Esophagus muscularis mucosa (tissue), 4 donors: Measurements from ENCODE around the gene RRAD. TPM values are rescaled to one million over a fixed set of nuclear protein-coding genes. Genes with fewer than 3 reads are reported as not detected.

Experiments
- DNase-seq: peaks from one replicate; pipeline ENCODE4 v3.0.0-alpha.2; 2017; ENCODE audit errors: extremely low spot score
- H3K27ac ChIP-seq, 4 donors: fragments of 200-600 bp; sonication (generic); replicated peaks in 1 of 4; 1 replicate in 3 of 4; 2 replicates in 1 of 4; pipeline ENCODE4 v1.5.1; 2016 to 2019; ENCODE audit warnings: mild to moderate bottlenecking in 1 of 4
- H3K27me3 ChIP-seq, 4 donors: fragments of 200-600 bp; sonication (generic); one replicate each; pipeline versions ENCODE4 v1.5.1 to v1.6.0; 2016 to 2019
- H3K36me3 ChIP-seq, 4 donors: fragments of 200-600 bp; sonication (generic); one replicate each; pipeline ENCODE4 v1.5.1; 2016 to 2019
- H3K4me1 ChIP-seq, 4 donors: fragments of 200-600 bp; sonication (generic); one replicate each; pipeline ENCODE4 v1.5.1; 2016 to 2019
- H3K4me3 ChIP-seq, 4 donors: fragments of 200-600 bp; sonication (generic); 1 replicate in 2 of 4; 2 replicates in 2 of 4; pipeline ENCODE4 v1.5.1; 2016 to 2019; ENCODE audit warnings: mild to moderate bottlenecking in 4 of 4, moderate library complexity in 1 of 4
- H3K9me3 ChIP-seq, 4 donors: fragments of 200-600 bp; sonication (generic); 1 replicate in 3 of 4; 2 replicates in 1 of 4; pipeline ENCODE4 v1.5.1; 2016 to 2019
- CTCF ChIP-seq, 3 experiments: fragments of 200-600 bp in 2 of 3; fragments of 450-650 bp in 1 of 3; sonication (generic) in 2 of 3; IDR thresholded peaks; one replicate each; pipeline ENCODE4 v1.5.1; 2017 to 2019; ENCODE audit warnings: antibody characterized with exemption in 3 of 3, mild to moderate bottlenecking in 2 of 3, moderate library complexity in 1 of 3
- EP300 ChIP-seq: sonication (generic); formaldehyde crosslinking; IDR thresholded peaks from one replicate; pipeline ENCODE4 v1.6.1; 2017; ENCODE audit warnings: antibody characterized with exemption
- POLR2A ChIP-seq: fragments of 450-650 bp; IDR thresholded peaks from one replicate; pipeline ENCODE4 v1.6.1; 2017; ENCODE audit warnings: antibody characterized with exemption, moderate library complexity, mild to moderate bottlenecking, low read depth
- POLR2AphosphoS5 ChIP-seq, 2 donors: sonication (generic); formaldehyde crosslinking; IDR thresholded peaks; one replicate each; pipeline ENCODE4 v1.6.1; 2017; ENCODE audit warnings: antibody characterized with exemption in 2 of 2
- WGBS: methylation state at CpG from one replicate; pipeline ENCODE4 v1.1.5; 2018; 5-methylcytosine and 5-hydroxymethylcytosine counted together
- intact Hi-C: fragments of 100-400 bp; cut with DNase I; formaldehyde crosslinking; loops from one replicate; pipeline ENCODE4 v1.15.1; 2023
- total RNA-seq, 4 donors: library from RNA; depleted of rRNA; stranded (reverse); fragments of >200 nt; gene quantifications; one replicate each; pipeline versions ENCODE4 v1.1.0 to v1.2.1, GENCODE V29; 2016

Gene RRAD
- total RNA-seq, 4 donors from 2014 or later: 36.4 to 64.9 (median 55.4) TPM

GRCh38 chr16:66910175-66910940, 15.0 kb downstream of the RRAD start:
- TF ChIP-seq CTCF (IDR thresholded peaks at IDR 0.05) (no peak), EP300 (no peak), POLR2A (no peak), POLR2AphosphoS5 (IDR thresholded peaks at IDR 0.05) (no peak)
- H3K27ac ChIP-seq: no peak overlapping the region
- H3K4me1 ChIP-seq: peaks cover 16 to 27% (median 20%) of the 10 kb centered on the region in 4 donors
- DNase-seq: no peak
- 81% methylated on average over 11 of the region's 14 CpGs for WGBS
- intact Hi-C loops: no loop called here
- H3K9me3 ChIP-seq: no peaks in the 10 kb centered on the region
- H3K27me3 ChIP-seq: no peaks in the 10 kb centered on the region
- H3K36me3 ChIP-seq: no peaks in the 10 kb centered on the region
- no peak overlapping the region for H3K4me3 ChIP-seq

- no peak for TF ChIP-seq CTCF (IDR thresholded peaks at IDR 0.05)
- no peak for TF ChIP-seq POLR2A
- TF ChIP-seq EP300: no peak
- TF ChIP-seq POLR2AphosphoS5 (IDR thresholded peaks at IDR 0.05): no peak
- 91% methylated on average over 13 of the region's 14 CpGs for WGBS
Measured at GRCh38 chr16:66908762-66909559, 16.4 kb downstream of the RRAD start.

GRCh38 chr16:66908116-66908515, 17.2 kb downstream of the RRAD start:
- intact Hi-C loops: no loop called here

More at GRCh38 chr16:66908762-66909559, 16.4 kb downstream of the RRAD start:
- H3K27ac ChIP-seq: no peak overlapping the region
- H3K36me3 ChIP-seq: no peaks in the 10 kb centered on the region
- H3K4me3 ChIP-seq: no peak overlapping the region
- H3K4me1 ChIP-seq: peaks cover 29 to 35% (median 32%) of the 10 kb centered on the region in 4 donors
- no peaks in the 10 kb centered on the region for H3K9me3 ChIP-seq
- DNase-seq: no peak
- intact Hi-C loops: no loop called here
- H3K27me3 ChIP-seq: no peaks in the 10 kb centered on the region

GRCh38 chr16:66906916-66907836, 18.2 kb downstream of the RRAD start:
- no peak for DNase-seq
- TF ChIP-seq POLR2AphosphoS5 (IDR thresholded peaks at IDR 0.05) (peak in 1 of 2 donors; percentile 32), CTCF (IDR thresholded peaks at IDR 0.05) (no peak)
- Histone ChIP-seq H3K36me3 (no peaks in the 10 kb centered on the region), H3K27ac (peak overlapping the region; percentile 18 to 90 (median 88)), H3K27me3 (no peaks in the 10 kb centered on the region), H3K4me3 (no peak overlapping the region), H3K9me3 (no peaks in the 10 kb centered on the region), H3K4me1 (peaks cover 29 to 52% (median 50%) of the 10 kb centered on the region in 4 donors)
- intact Hi-C loops: no loop called here
- WGBS: 77% methylated on average over 6 of the region's 7 CpGs

More at GRCh38 chr16:66908116-66908515, 17.2 kb downstream of the RRAD start:
- TF ChIP-seq POLR2A (no peak), EP300 (no peak)
- H3K9me3 ChIP-seq: no peaks in the 10 kb centered on the region
- WGBS: 84% methylated on average over 3 of the region's 3 CpGs
- H3K27ac ChIP-seq: no peak overlapping the region
- no peak overlapping the region for H3K4me3 ChIP-seq
- H3K27me3 ChIP-seq: no peaks in the 10 kb centered on the region
- peaks cover 29 to 43% (median 40%) of the 10 kb centered on the region in 4 donors for H3K4me1 ChIP-seq
- no peaks in the 10 kb centered on the region for H3K36me3 ChIP-seq
- DNase-seq: no peak
